Measurements from ENCODE around the gene PHKB.
"Not testable (repeated sequence)": the region's sequence is repeated elsewhere in the genome, so short reads cannot be mapped to it uniquely, and the experiment has no call there.

Gene PHKB

DNA sequence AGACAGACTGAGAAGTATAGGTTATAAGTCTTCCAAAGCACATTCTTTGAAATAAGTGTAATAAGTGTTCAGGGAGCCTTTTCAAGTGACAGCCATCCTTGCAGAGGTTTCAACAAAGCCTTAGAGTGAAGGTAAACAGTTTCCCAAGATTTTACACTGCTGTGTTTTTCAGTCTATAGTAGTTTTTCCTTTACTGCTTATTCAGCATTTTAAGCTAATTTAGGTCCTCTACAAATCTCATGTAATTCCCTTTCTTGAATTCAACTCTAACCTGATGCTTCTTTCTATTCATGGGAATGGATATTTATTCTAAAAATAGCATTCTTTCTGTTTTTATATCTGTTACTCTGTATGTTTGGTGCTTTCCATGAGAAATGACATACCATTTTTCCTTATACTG, 211.3 kb downstream of the PHKB start:
- TF ChIP-seq, protein P1, sequence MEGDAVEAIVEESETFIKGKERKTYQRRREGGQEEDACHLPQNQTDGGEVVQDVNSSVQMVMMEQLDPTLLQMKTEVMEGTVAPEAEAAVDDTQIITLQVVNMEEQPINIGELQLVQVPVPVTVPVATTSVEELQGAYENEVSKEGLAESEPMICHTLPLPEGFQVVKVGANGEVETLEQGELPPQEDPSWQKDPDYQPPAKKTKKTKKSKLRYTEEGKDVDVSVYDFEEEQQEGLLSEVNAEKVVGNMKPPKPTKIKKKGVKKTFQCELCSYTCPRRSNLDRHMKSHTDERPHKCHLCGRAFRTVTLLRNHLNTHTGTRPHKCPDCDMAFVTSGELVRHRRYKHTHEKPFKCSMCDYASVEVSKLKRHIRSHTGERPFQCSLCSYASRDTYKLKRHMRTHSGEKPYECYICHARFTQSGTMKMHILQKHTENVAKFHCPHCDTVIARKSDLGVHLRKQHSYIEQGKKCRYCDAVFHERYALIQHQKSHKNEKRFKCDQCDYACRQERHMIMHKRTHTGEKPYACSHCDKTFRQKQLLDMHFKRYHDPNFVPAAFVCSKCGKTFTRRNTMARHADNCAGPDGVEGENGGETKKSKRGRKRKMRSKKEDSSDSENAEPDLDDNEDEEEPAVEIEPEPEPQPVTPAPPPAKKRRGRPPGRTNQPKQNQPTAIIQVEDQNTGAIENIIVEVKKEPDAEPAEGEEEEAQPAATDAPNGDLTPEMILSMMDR (IDR thresholded peaks at IDR 0.05; ENCODE audit: extremely low read depth, insufficient read depth, missing control alignments): no peak
- DNase-seq (ENCODE audit: low spot score): no peak
- in situ Hi-C loops (cut with MboI; ENCODE audit: low pct_unique_long_range_greater_than_20kb, low sequenced_read_pairs, unreplicated experiment): no loop called here

GRCh38 chr16:47676635-47677177, 215.6 kb downstream of the PHKB start:
- no peak for DNase-seq (ENCODE audit: low spot score)
- TF ChIP-seq, protein P1 (IDR thresholded peaks at IDR 0.05; ENCODE audit: extremely low read depth, insufficient read depth, missing control alignments): no peak
- in situ Hi-C loops (cut with MboI; ENCODE audit: low pct_unique_long_range_greater_than_20kb, low sequenced_read_pairs, unreplicated experiment): no loop called here

DNA sequence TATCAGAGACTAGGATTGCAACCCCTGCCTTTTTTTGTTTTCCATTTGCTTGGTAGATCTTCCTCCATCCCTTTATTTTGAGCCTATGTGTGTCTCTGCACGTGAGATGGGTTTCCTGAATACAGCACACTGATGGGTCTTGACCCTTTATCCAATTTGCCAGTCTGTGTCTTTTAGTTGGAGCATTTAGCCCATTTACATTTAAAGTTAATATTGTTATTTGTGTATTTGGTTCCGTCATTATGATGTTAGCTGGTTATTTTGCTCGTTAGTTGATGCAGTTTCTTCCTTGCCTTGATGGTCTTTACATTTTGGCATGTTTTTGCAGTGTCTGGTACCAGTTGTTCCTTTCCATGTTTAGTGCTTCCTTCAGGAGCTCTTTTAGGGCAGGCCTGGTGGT, 220.4 kb downstream of the PHKB start:
- in situ Hi-C loops (cut with MboI; ENCODE audit: low pct_unique_long_range_greater_than_20kb, low sequenced_read_pairs, unreplicated experiment); DNase-seq (ENCODE audit: low spot score): not testable (repeated sequence)

GRCh38 chr16:47687694-47688093, 226.6 kb downstream of the PHKB start:
- DNase-seq (ENCODE audit: low spot score): no peak
- in situ Hi-C loops (cut with MboI; ENCODE audit: low pct_unique_long_range_greater_than_20kb, low sequenced_read_pairs, unreplicated experiment): no loop called here
- TF ChIP-seq, protein P1 (IDR thresholded peaks at IDR 0.05; ENCODE audit: extremely low read depth, insufficient read depth, missing control alignments): no peak

DNA sequence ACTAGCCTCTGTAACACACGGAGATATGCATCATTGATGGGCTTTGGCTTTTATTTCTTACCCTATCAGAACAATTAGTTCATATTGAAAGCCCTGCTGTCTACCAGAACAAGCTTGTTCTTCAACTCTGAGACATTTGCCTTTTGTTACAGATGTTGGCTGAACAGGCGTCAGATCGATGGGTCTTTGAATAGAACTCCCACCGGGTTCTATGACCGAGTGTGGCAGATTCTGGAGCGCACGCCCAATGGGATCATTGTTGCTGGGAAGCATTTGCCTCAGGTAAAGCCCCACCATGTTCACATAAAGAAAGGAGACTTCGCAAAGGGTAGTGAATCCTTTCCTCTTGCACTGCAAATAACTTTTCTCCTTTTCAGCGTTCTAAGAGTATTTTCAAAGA, 232.1 kb downstream of the PHKB start:
- in situ Hi-C loops (cut with MboI; ENCODE audit: low pct_unique_long_range_greater_than_20kb, low sequenced_read_pairs, unreplicated experiment): no loop called here
- DNase-seq (ENCODE audit: low spot score): no peak
- TF ChIP-seq, protein P1 (IDR thresholded peaks at IDR 0.05; ENCODE audit: extremely low read depth, insufficient read depth, missing control alignments): no peak

DNA sequence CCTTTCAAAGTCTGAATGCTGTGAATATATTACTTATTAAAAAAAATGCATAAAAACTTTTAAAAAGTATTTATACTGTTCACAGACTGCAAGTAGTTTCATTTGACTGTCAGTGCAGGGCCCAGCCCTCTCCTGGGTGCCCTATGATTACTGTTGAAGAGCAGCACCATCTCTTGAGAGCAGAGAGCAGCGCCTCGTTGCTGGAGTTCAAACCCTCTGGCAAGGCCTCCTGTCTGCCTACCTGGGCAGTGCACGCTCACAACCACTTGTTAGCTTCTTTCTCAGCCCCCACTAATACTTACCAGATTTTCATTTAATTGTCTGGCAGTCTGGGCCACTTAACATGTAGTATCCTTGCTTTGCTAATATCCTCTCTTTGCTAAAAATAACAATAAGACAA, 233.4 kb downstream of the PHKB start:
- TF ChIP-seq, protein P1 (IDR thresholded peaks at IDR 0.05; ENCODE audit: extremely low read depth, insufficient read depth, missing control alignments): peak; percentile 13
- in situ Hi-C loops (cut with MboI; ENCODE audit: low pct_unique_long_range_greater_than_20kb, low sequenced_read_pairs, unreplicated experiment): no loop called here
- DNase-seq (ENCODE audit: low spot score): no peak

- in situ Hi-C loops (cut with MboI; ENCODE audit: low pct_unique_long_range_greater_than_20kb, low sequenced_read_pairs, unreplicated experiment): no loop called here
- DNase-seq (ENCODE audit: low spot score): no peak
- TF ChIP-seq, protein P1 (IDR thresholded peaks at IDR 0.05; ENCODE audit: extremely low read depth, insufficient read depth, missing control alignments): no peak
Observed at GRCh38 chr16:47695756-47696155, 234.6 kb downstream of the PHKB start.

All from GM13977 (cell line).